Hematopoietic multipotent progenitor cell (in vitro differentiated cells): ENCODE results near the gene ZNF174. TPM values are rescaled to one million over a fixed set of nuclear protein-coding genes. Genes with fewer than 3 reads are reported as not detected.
A peak's percentile ranks its signal among the peaks of the same experiment; 100 is the strongest.

Source experiments
- DNase-seq, 3 donors: peaks; one replicate each; pipeline ENCODE4 v3.0.0-alpha.2; 2011 to 2015; ENCODE audit warnings: low read depth in 2 of 3, low spot score in 2 of 3
- total RNA-seq: library from RNA; depleted of rRNA; stranded (reverse); fragments of >200 nt; gene quantifications from one replicate; pipeline ENCODE4 v1.2.3, GENCODE V29; 2012

Gene ZNF174
- total RNA-seq, 1 donor: 8.6 TPM

- DNase-seq: peak; percentile 47 to 93 (median 88)
Measured at GRCh38 chr16:3443108-3444031, 42.4 kb downstream of the ZNF174 start, which contains the start of the genes NAA60 and ZNF597. NAA60 (plus strand) TSS chr16:3443680; CDS start chr16:3476228, 32,548 bp downstream. ZNF597 (minus strand) TSS chr16:3443504; CDS start chr16:3443153, 351 bp downstream.

GRCh38 chr16:3444032-3444388, 43.0 kb downstream of the ZNF174 start:
- peak in 2 of 3 donors; percentile 58 to 71 for DNase-seq

- no peak for DNase-seq
Measured at GRCh38 chr16:3454093-3454492, 53.1 kb downstream of the ZNF174 start.

GRCh38 chr16:3454631-3455147, 53.7 kb downstream of the ZNF174 start:
- no peak for DNase-seq

- peak; percentile 78 to 95 (median 93) for DNase-seq
Measured at GRCh38 chr16:3457434-3458252, 56.6 kb downstream of the ZNF174 start.

DNA sequence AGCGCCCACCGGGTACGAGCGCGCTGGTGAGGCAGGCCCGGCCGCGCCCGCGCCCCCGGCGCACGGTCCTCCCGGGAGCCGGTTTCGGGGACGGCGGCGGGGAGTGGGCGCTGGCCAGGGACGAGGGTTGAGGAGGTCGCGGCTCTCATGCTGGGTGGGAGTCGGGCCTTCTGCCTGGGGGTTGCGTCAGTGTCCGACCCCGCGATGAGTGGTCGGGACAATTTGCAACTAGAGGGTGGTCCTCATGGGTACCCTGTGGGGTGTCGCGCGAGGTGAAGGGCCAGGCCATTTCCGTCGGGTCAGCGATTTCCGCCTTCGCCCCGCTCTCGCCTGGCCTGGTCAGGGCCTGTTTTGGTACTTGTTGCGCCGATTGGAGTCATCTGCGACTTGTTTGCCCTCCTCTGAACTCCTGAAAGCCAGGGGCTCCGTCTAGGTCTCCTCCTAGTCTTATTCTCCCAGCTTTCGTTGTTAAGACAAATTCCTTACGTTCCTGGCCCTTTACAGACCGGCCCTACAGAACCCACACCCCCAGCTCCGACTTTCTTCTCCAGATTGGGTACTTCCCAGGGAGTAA, 57.4 kb downstream of the ZNF174 start:
- no peak for DNase-seq

DNA sequence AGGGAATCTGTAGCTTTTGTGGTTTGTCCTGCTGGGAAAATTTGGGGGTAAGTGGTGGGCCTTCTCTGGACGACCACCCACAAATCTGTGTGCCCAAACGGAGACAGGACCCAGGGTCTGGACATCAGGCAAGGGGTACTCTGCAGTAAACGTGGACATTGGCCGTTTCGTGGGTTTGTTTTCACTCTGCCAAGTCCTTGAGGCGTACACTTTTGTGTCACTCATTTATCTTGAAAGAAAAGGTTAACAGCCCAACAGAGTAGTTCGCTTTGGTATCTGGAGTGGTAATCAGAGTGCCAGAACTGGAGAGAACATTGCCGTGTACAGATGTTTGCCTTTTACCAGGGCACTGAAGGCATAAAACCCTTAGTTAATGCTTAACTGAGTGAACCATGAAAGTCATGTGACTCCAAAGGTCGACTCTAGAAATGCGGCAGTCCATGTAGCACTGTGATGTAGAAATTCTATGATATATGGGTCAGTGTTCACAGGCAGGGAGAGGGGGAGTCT, 57.9 kb downstream of the ZNF174 start:
- DNase-seq: no peak

Other genes starting within 250 kb of the ZNF174 start
- gene OR1F1, start 213.0 kb upstream of the ZNF174 start, total RNA-seq: not detected
- 4.6 TPM for gene ZNF200, start 166.1 kb upstream of the ZNF174 start, total RNA-seq
- gene MEFV, start 144.6 kb upstream of the ZNF174 start, total RNA-seq: 0.81 TPM
- gene ZNF263, start 117.7 kb upstream of the ZNF174 start, total RNA-seq: 49.8 TPM
- gene TIGD7, start 95.8 kb upstream of the ZNF174 start, total RNA-seq: 5.7 TPM
- gene ZNF75A, start 95.7 kb upstream of the ZNF174 start, total RNA-seq: 21.0 TPM
- 0.27 TPM for gene OR2C1, start 45.3 kb upstream of the ZNF174 start, total RNA-seq
- gene ZSCAN32, start 211 bp upstream of the ZNF174 start, total RNA-seq: 11.0 TPM
- gene ZNF597, start 42.3 kb downstream of the ZNF174 start, total RNA-seq: 1.6 TPM
- 23.7 TPM for gene NAA60, start 42.5 kb downstream of the ZNF174 start, total RNA-seq
- not detected for gene C16orf90, start 94.3 kb downstream of the ZNF174 start, total RNA-seq
- 5.9 TPM for gene CLUAP1, start 99.8 kb downstream of the ZNF174 start, total RNA-seq
- 58.7 TPM for gene NLRC3, start 176.2 kb downstream of the ZNF174 start, total RNA-seq
- 2.7 TPM for gene SLX4, start 210.4 kb downstream of the ZNF174 start, total RNA-seq